ENCODE results near the gene PLCXD3. TPM values are rescaled to one million over a fixed set of nuclear protein-coding genes. Genes with fewer than 3 reads are reported as not detected.

PLCXD3 gene
- total and polyA plus RNA-seq, 2 of the 8 experiments (the other 6 are each of a cell fraction or from before 2014, with no cell fraction given), result 0.03 to 0.07 TPM

DNA sequence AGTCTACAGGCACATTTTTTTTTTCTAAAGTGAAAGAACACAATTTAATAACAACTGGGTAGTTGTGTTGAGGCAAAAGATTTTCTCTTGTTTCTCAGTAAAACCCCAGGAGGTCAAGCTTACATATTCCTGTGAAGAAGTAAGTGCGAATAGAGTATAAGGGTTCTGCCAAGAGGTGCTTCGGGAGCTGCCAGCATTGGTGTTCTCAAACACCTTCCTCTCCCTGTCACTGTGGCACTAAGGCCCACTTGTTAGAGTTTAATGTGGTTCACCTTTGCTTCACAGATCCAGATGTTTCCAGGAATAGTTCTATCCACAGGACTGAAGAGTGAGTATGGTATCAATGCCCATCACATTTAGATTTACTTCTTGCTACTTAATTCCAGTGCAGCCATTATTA lies 205.3 kb downstream of the PLCXD3 start (continued):
- no peak for TF ChIP-seq HDAC6 (IDR thresholded peaks at IDR 0.05; ENCODE audit: low read depth, low read length)
- TF ChIP-seq CREB1 (IDR thresholded peaks at IDR 0.05), result no peak
- TF ChIP-seq KDM4A (IDR thresholded peaks at IDR 0.05; ENCODE audit: low read depth, low read length, severe bottlenecking), result no peak
- TF ChIP-seq, protein P1, sequence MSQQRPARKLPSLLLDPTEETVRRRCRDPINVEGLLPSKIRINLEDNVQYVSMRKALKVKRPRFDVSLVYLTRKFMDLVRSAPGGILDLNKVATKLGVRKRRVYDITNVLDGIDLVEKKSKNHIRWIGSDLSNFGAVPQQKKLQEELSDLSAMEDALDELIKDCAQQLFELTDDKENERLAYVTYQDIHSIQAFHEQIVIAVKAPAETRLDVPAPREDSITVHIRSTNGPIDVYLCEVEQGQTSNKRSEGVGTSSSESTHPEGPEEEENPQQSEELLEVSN (IDR thresholded peaks at IDR 0.05), result no peak
- no peak for TF ChIP-seq TEAD4 (IDR thresholded peaks at IDR 0.05; ENCODE audit: low read depth, low read length)
- no peak for TF ChIP-seq SIRT6 (IDR thresholded peaks at IDR 0.05; ENCODE audit: low read length)
